Measurements from ENCODE around the gene ALK.

DNA sequence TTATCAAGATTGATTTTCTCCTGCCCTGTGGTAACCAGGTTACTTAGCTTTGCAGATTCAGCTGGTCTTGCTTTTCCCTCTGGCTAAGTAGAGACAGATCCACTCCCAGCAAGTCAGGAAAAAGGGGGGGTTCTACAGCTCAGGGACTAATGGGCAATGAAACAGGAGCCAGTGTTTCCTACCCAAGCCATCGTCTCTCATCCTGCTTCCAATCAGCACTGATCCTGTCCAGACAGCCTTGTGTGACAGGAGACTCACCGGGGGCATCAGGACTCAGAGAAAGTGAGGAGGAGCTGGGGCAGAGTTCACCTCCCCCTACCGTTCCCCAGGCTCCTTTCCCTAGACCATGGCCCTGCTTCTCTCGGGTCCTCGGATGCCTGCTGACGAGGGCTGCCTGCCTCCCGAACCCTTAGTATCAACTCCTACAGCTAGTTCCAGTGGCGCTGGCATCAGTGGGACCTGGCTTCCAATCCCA is 307.6 kb downstream of the ALK start:
- TF ChIP-seq ZNF302 (tag by site-specific recombination; IDR thresholded peaks at IDR 0.05; ENCODE audit: low read depth) = no peak
- no peak for TF ChIP-seq ZNF747 (tag by site-specific recombination; IDR thresholded peaks at IDR 0.05)
- TF ChIP-seq ZNF23 (tag by site-specific recombination; IDR thresholded peaks at IDR 0.05; ENCODE audit: borderline replicate concordance) = no peak
- TF ChIP-seq, protein P1, sequence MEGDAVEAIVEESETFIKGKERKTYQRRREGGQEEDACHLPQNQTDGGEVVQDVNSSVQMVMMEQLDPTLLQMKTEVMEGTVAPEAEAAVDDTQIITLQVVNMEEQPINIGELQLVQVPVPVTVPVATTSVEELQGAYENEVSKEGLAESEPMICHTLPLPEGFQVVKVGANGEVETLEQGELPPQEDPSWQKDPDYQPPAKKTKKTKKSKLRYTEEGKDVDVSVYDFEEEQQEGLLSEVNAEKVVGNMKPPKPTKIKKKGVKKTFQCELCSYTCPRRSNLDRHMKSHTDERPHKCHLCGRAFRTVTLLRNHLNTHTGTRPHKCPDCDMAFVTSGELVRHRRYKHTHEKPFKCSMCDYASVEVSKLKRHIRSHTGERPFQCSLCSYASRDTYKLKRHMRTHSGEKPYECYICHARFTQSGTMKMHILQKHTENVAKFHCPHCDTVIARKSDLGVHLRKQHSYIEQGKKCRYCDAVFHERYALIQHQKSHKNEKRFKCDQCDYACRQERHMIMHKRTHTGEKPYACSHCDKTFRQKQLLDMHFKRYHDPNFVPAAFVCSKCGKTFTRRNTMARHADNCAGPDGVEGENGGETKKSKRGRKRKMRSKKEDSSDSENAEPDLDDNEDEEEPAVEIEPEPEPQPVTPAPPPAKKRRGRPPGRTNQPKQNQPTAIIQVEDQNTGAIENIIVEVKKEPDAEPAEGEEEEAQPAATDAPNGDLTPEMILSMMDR (tag by site-specific recombination; IDR thresholded peaks at IDR 0.05) = no peak
- TF ChIP-seq, protein P2, sequence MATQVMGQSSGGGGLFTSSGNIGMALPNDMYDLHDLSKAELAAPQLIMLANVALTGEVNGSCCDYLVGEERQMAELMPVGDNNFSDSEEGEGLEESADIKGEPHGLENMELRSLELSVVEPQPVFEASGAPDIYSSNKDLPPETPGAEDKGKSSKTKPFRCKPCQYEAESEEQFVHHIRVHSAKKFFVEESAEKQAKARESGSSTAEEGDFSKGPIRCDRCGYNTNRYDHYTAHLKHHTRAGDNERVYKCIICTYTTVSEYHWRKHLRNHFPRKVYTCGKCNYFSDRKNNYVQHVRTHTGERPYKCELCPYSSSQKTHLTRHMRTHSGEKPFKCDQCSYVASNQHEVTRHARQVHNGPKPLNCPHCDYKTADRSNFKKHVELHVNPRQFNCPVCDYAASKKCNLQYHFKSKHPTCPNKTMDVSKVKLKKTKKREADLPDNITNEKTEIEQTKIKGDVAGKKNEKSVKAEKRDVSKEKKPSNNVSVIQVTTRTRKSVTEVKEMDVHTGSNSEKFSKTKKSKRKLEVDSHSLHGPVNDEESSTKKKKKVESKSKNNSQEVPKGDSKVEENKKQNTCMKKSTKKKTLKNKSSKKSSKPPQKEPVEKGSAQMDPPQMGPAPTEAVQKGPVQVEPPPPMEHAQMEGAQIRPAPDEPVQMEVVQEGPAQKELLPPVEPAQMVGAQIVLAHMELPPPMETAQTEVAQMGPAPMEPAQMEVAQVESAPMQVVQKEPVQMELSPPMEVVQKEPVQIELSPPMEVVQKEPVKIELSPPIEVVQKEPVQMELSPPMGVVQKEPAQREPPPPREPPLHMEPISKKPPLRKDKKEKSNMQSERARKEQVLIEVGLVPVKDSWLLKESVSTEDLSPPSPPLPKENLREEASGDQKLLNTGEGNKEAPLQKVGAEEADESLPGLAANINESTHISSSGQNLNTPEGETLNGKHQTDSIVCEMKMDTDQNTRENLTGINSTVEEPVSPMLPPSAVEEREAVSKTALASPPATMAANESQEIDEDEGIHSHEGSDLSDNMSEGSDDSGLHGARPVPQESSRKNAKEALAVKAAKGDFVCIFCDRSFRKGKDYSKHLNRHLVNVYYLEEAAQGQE (tag by site-specific recombination; IDR thresholded peaks at IDR 0.05) = no peak
- TF ChIP-seq SP3 (tag by site-specific recombination; IDR thresholded peaks at IDR 0.05) = no peak
- TF ChIP-seq, protein P3, sequence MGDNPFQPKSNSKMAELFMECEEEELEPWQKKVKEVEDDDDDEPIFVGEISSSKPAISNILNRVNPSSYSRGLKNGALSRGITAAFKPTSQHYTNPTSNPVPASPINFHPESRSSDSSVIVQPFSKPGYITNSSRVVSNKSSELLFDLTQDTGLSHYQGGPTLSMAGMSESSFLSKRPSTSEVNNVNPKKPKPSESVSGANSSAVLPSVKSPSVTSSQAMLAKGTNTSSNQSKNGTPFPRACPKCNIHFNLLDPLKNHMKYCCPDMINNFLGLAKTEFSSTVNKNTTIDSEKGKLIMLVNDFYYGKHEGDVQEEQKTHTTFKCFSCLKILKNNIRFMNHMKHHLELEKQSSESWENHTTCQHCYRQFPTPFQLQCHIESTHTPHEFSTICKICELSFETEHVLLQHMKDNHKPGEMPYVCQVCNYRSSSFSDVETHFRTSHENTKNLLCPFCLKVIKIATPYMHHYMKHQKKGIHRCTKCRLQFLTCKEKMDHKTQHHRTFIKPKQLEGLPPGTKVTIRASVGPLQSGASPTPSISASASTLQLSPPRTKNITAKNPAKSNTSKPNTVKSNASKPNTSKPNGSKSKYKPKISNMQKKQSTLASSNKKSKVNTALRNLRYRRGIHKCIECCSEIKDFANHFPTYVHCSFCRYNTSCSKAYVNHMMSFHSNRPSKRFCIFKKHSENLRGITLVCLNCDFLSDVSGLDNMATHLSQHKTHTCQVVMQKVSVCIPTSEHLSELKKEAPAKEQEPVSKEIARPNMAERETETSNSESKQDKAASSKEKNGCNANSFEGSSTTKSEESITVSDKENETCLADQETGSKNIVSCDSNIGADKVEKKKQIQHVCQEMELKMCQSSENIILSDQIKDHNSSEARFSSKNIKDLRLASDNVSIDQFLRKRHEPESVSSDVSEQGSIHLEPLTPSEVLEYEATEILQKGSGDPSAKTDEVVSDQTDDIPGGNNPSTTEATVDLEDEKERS (tag by site-specific recombination; IDR thresholded peaks at IDR 0.05) = no peak
- TF ChIP-seq, protein P4, sequence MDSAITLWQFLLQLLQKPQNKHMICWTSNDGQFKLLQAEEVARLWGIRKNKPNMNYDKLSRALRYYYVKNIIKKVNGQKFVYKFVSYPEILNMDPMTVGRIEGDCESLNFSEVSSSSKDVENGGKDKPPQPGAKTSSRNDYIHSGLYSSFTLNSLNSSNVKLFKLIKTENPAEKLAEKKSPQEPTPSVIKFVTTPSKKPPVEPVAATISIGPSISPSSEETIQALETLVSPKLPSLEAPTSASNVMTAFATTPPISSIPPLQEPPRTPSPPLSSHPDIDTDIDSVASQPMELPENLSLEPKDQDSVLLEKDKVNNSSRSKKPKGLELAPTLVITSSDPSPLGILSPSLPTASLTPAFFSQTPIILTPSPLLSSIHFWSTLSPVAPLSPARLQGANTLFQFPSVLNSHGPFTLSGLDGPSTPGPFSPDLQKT (IDR thresholded peaks at IDR 0.05; ENCODE audit: borderline replicate concordance, low read depth, low read length) = no peak
- TF ChIP-seq ZNF48 (tag by site-specific recombination; IDR thresholded peaks at IDR 0.05) = no peak

All from HEK293 (cell line).